PFSK-1 (cell line): ENCODE measurements around the gene HERC3.

ENCODE experiments used
- POLR2AphosphoS5 ChIP-seq: IDR thresholded peaks from 2 replicates; pipeline ENCODE4 v1.6.1; 2012; ENCODE audit warnings: low read depth, mild to moderate bottlenecking, control low read depth, low read length, moderate library complexity
- REST ChIP-seq, 2 experiments: IDR thresholded peaks; 2 replicates each; pipeline versions ENCODE4 v1.6.1 to v1.8.0; 2011 to 2012; ENCODE audit warnings: low read depth in 2 of 2, low read length in 2 of 2, control low read depth in 1 of 2, inconsistent platforms in 1 of 2, mild to moderate bottlenecking in 1 of 2, moderate library complexity in 1 of 2; ENCODE audit not compliant: insufficient read depth in 1 of 2
- SIN3A ChIP-seq: IDR thresholded peaks from 2 replicates; pipeline ENCODE4 v1.6.1; 2012; ENCODE audit warnings: mild to moderate bottlenecking, low read length, moderate library complexity, borderline replicate concordance; ENCODE audit not compliant: insufficient read depth
- TAF1 ChIP-seq: IDR thresholded peaks from 2 replicates; pipeline ENCODE4 v1.6.1; 2012; ENCODE audit warnings: low read length, control low read depth, borderline replicate concordance; ENCODE audit not compliant: insufficient read depth

DNA sequence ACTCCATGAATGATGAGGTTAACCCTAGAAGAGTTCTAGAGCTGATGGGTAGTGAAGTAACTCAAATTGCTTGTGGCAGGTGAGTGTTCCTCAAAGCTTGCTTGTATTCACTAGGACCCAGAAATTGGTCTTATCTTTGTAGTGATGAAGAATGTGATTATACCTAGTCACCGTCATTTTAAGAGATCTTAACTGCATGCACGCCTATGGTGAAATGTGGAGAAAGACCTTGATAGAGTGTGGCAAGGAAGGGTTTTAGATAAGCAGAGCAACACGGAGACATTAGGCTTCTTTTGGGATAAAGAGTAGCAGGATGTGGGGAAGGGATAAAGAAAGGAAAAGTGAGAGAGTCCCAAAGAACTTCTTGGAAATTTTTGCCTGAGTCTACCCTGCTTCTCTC lies 62.9 kb downstream of the HERC3 start:
- TF ChIP-seq REST (IDR thresholded peaks at IDR 0.05; ENCODE audit: insufficient read depth in 1 of 2, low read depth in 2 of 2, low read length in 2 of 2) (no peak), TAF1 (no peak), POLR2AphosphoS5 (no peak), SIN3A (no peak)
